Measurements from ENCODE around the gene ZNF625.

DNA sequence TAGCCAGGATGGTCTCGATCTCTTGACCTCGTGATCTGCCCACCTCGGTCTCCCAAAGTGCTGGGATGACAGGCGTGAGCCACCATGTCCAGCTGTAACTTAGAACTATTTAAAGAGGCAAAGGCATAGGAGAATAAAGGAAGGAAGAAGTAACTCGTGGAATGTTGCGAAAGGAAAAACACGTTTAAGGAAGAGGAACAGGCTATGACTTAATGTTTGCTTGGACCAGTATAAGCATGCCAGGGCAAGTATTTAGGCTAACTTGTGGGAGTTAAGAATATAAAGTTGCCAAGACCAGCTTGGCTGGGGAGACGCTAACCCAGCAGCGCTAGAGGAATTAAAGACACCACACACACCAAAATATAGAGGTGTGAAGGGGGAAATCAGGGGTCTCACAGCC, 58.5 kb downstream of the ZNF625 start:
- TF ChIP-seq EZH2 (IDR thresholded peaks at IDR 0.05; ENCODE audit: borderline replicate concordance) = no peak
- TF ChIP-seq, protein P1, sequence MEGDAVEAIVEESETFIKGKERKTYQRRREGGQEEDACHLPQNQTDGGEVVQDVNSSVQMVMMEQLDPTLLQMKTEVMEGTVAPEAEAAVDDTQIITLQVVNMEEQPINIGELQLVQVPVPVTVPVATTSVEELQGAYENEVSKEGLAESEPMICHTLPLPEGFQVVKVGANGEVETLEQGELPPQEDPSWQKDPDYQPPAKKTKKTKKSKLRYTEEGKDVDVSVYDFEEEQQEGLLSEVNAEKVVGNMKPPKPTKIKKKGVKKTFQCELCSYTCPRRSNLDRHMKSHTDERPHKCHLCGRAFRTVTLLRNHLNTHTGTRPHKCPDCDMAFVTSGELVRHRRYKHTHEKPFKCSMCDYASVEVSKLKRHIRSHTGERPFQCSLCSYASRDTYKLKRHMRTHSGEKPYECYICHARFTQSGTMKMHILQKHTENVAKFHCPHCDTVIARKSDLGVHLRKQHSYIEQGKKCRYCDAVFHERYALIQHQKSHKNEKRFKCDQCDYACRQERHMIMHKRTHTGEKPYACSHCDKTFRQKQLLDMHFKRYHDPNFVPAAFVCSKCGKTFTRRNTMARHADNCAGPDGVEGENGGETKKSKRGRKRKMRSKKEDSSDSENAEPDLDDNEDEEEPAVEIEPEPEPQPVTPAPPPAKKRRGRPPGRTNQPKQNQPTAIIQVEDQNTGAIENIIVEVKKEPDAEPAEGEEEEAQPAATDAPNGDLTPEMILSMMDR (IDR thresholded peaks at IDR 0.05; ENCODE audit: poor library complexity) = no peak
- TF ChIP-seq EZH2phosphoT487 (IDR thresholded peaks at IDR 0.05; ENCODE audit: low read depth, severe bottlenecking, unreplicated experiment) = no peak

All from hepatocyte (in vitro differentiated cells).